BLaER1 (cell line): ENCODE measurements around the gene CNR1.
"Not testable (repeated sequence)": the region's sequence is repeated elsewhere in the genome, so short reads cannot be mapped to it uniquely, and the experiment has no call there.

Experiments used
- H3K27ac ChIP-seq: shearing (Covaris generic); formaldehyde crosslinking; 2 replicates; pipeline ENCODE4 v1.8.1; 2022
- H3K27me3 ChIP-seq: shearing (Covaris generic); formaldehyde crosslinking; 2 replicates; pipeline ENCODE4 v1.8.1; 2022
- H3K36me3 ChIP-seq: shearing (Covaris generic); formaldehyde crosslinking; 2 replicates; pipeline ENCODE4 v1.8.1; 2022
- H3K4me1 ChIP-seq: shearing (Covaris generic); formaldehyde crosslinking; 2 replicates; pipeline ENCODE4 v1.8.1; 2022
- H3K4me2 ChIP-seq: shearing (Covaris generic); formaldehyde crosslinking; 2 replicates; pipeline ENCODE4 v1.8.1; 2022
- H3K4me3 ChIP-seq: shearing (Covaris generic); formaldehyde crosslinking; 2 replicates; pipeline ENCODE4 v1.8.1; 2022
- H3K9ac ChIP-seq: shearing (Covaris generic); formaldehyde crosslinking; 2 replicates; pipeline ENCODE4 v1.8.1; 2022
- H3K9me3 ChIP-seq: shearing (Covaris generic); formaldehyde crosslinking; 2 replicates; pipeline ENCODE4 v1.8.1; 2022
- H4K20me1 ChIP-seq: shearing (Covaris generic); formaldehyde crosslinking; 2 replicates; pipeline ENCODE4 v1.8.1; 2022
- Cebpa-rat ChIP-seq: shearing (Covaris generic); IDR thresholded peaks from 2 replicates; pipeline ENCODE4 v1.8.1; 2022

The CNR1 gene

DNA sequence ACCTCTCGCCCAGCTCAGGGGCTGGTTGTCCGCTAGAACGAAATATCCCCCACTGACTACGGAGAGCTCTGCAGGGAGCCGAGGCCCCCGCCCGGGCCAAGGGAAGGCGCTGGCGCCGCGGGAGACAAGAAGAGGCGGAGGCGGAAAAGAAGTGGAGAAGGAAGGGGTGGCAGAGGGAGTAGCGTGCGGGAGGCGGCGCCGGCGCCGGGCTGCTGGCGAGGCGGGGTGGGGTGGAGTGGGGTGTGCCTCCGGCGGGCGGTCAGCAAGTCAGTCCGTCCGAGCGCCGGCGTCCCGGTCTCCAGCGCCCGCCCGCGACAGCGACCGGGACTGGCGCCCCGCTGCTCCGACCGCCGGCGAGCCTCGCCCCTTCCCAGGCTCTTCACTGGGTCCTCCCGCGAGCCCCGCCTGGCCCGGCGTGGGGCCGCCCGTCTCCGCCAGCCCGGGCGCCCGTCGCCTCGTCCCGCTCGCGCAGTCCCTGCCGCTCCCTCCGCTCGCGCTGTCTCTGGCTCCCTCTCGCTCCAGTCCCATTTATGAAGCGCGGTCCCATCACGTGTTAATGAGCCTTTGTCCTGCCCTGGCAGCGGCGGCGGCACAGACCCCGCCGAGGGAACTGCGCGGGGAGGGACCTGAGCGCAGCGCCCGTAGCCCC lies at the start of gene CNR1:
Gene CNR1 (minus strand): TSS at position 504 of the 649 bp plus-strand sequence. CDS start 21,073 bp downstream, outside the sequence.
- Histone ChIP-seq H3K27me3 (peaks cover 53% of the 10 kb centered on the region), H3K9ac (peak within 1 kb of the TSS; percentile 48; the same call in 1 of the 2 replicates)

DNA sequence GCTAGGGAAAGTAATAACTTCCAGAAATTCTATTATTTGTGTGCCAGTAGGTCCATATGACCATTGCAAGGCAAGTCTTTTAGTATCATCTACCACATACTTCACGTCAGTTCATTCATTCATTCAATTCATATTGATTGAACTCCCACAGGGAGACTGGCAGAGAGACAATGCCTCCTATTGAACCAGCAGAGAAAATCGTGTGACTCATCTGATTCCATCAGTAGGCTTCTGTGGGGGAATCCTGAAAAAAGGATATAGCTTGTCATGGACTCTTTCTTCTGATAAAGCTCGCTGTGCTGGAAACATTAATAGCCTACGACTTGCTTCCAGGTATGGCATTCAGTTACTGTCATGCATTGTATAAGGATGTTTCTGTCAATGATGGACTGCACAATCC lies 45.3 kb upstream of the CNR1 start:
- TF ChIP-seq Cebpa-rat = no peak
- no peak overlapping the region for H3K4me3 ChIP-seq

More for the DNA sequence above, at the start of gene CNR1:
- H3K4me2 ChIP-seq = peak within 1 kb of the TSS; percentile 80
- peak within 1 kb of the TSS; percentile 4; the same call in 1 of the 2 replicates for H3K27ac ChIP-seq
- no peaks in the 10 kb centered on the region for H3K36me3 ChIP-seq
- H3K9me3 ChIP-seq = no peaks in the 10 kb centered on the region
- no peak for TF ChIP-seq Cebpa-rat
- no peaks in the 10 kb centered on the region for H4K20me1 ChIP-seq
- peak within 1 kb of the TSS; percentile 70 for H3K4me3 ChIP-seq
- H3K4me1 ChIP-seq = no peaks in the 10 kb centered on the region

DNA sequence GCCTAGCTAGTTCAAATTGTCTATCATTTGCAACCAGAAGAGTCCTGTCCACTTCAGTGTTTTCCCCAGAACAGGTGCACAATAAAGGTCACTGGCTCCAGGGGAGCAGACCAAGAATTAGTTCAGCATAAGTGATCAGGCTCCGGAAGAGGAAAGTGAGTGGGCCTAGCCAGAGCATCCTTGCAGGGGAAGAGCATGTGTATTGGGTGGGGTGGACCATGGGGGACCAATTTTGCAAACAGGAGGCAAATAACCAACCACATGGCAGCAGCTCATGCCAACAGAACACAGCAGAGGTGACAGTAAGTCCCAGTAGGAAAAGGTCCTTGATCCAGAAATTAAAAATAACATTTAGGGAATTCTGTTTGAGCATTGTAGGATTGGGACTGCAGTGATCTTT lies 43.2 kb upstream of the CNR1 start:
- H3K9me3 ChIP-seq = no peaks in the 10 kb centered on the region
- no peak for TF ChIP-seq Cebpa-rat
- H3K4me2 ChIP-seq = no peak overlapping the region

More for the DNA sequence above, 45.3 kb upstream of the CNR1 start:
- no peaks in the 10 kb centered on the region for H4K20me1 ChIP-seq
- H3K4me2 ChIP-seq = no peak overlapping the region
- no peaks in the 10 kb centered on the region for H3K9me3 ChIP-seq
- no peaks in the 10 kb centered on the region for H3K4me1 ChIP-seq
- no peak overlapping the region for H3K9ac ChIP-seq
- no peaks in the 10 kb centered on the region for H3K27me3 ChIP-seq
- H3K36me3 ChIP-seq = no peaks in the 10 kb centered on the region
- no peak overlapping the region for H3K27ac ChIP-seq

DNA sequence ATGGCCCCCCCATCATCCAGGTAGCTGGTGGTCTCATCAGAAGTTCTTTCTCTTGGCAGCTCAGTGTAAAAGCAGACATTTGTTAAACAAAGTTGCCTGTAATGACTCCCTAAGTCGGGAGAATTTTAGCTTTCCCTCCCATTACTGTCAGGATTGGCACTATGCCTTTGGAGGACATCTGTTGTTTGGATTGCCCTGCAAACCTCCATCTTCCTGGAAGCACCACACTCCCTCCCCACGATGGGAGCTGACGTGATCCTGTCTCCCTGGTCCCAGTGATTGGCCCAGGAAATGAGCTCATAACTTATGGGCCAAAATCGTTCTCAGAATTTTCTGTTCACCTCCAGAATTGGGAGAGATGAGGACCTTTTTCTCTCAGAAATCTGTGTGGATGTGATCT lies 42.6 kb upstream of the CNR1 start:
- no peak overlapping the region for H3K4me2 ChIP-seq
- no peaks in the 10 kb centered on the region for H3K36me3 ChIP-seq
- no peak overlapping the region for H3K4me3 ChIP-seq
- no peaks in the 10 kb centered on the region for H3K4me1 ChIP-seq
- no peak for TF ChIP-seq Cebpa-rat
- H4K20me1 ChIP-seq = no peaks in the 10 kb centered on the region
- no peaks in the 10 kb centered on the region for H3K27me3 ChIP-seq
- H3K9me3 ChIP-seq = no peaks in the 10 kb centered on the region
- no peak overlapping the region for H3K9ac ChIP-seq
- no peak overlapping the region for H3K27ac ChIP-seq

More for the DNA sequence above, 43.2 kb upstream of the CNR1 start:
- no peaks in the 10 kb centered on the region for H3K27me3 ChIP-seq
- H4K20me1 ChIP-seq = no peaks in the 10 kb centered on the region
- H3K4me1 ChIP-seq = no peaks in the 10 kb centered on the region
- H3K36me3 ChIP-seq = no peaks in the 10 kb centered on the region
- H3K9ac ChIP-seq = no peak overlapping the region
- H3K27ac ChIP-seq = no peak overlapping the region
- no peak overlapping the region for H3K4me3 ChIP-seq

DNA sequence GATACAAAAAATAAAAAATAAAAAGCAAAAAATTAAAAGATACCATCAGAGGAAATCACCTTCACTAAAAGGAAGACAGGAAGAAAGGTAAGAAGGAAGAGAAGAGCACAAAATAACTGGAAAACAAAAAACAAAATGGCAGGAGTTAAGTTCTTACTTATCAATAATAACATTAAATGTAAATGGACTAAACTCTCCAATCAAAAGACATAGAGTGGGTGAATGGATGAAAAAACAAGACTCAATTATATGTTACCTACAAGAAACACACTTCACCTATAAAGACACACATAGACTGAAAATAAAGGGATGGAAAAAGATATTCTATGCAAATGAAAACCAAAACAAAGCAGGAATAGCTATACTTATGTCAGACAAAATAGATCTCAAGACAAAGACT lies 35.6 kb upstream of the CNR1 start:
- not testable (repeated sequence) for H3K9ac ChIP-seq, H3K4me3 ChIP-seq, H3K27me3 ChIP-seq, H3K27ac ChIP-seq, H4K20me1 ChIP-seq, H3K4me1 ChIP-seq, H3K36me3 ChIP-seq, H3K4me2 ChIP-seq, H3K9me3 ChIP-seq

DNA sequence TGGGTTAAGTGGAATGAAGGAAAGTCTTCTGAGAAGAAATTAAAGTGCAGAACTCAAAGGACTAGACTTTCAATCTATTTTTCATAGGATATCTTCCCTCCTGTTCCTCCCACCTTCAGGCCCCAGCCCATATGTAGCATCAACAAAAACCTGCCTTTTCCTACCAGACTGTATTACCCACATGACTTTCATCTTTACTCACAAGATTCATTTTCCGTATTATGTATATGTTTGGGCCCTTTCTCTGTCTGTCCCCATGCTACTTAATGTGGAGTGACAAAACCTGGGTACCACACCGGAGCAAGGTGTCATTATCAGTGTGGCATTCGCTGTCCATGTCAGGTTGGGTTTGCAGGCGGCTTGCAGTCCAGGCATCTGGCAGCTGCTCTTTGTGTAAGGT lies 18.8 kb upstream of the CNR1 start:
- H3K9me3 ChIP-seq = no peaks in the 10 kb centered on the region
- H3K27ac ChIP-seq = no peak overlapping the region
- H3K4me2 ChIP-seq = no peak overlapping the region
- H3K27me3 ChIP-seq = no peaks in the 10 kb centered on the region
- H3K9ac ChIP-seq = no peak overlapping the region
- H4K20me1 ChIP-seq = no peaks in the 10 kb centered on the region
- no peaks in the 10 kb centered on the region for H3K4me1 ChIP-seq
- H3K36me3 ChIP-seq = no peaks in the 10 kb centered on the region
- no peak overlapping the region for H3K4me3 ChIP-seq
- no peak for TF ChIP-seq Cebpa-rat

DNA sequence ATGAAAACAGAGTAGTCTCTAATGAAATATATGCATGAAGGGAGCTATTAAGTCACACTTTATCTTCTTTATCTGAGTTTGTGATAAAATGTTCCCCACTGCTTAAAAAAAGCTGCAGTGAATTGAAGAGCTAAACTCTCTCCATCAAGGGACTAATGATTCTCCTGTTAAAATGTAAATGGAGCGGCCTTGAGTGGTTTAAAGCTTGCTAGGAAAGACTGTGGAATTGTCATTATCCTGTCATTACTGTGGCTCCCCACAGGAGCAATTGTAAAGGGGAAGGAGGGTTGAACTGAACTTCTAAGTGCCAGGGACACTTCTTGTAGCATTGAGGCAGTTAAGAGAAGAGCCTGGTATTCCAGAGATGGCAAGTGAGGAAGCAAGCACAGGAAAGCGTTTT lies 17.3 kb upstream of the CNR1 start:
- no peak for TF ChIP-seq Cebpa-rat
- Histone ChIP-seq H3K27ac (no peak overlapping the region), H3K27me3 (no peaks in the 10 kb centered on the region), H3K4me1 (no peaks in the 10 kb centered on the region), H4K20me1 (no peaks in the 10 kb centered on the region), H3K9me3 (no peaks in the 10 kb centered on the region), H3K9ac (no peak overlapping the region), H3K36me3 (no peaks in the 10 kb centered on the region), H3K4me2 (no peak overlapping the region), H3K4me3 (no peak overlapping the region)

DNA sequence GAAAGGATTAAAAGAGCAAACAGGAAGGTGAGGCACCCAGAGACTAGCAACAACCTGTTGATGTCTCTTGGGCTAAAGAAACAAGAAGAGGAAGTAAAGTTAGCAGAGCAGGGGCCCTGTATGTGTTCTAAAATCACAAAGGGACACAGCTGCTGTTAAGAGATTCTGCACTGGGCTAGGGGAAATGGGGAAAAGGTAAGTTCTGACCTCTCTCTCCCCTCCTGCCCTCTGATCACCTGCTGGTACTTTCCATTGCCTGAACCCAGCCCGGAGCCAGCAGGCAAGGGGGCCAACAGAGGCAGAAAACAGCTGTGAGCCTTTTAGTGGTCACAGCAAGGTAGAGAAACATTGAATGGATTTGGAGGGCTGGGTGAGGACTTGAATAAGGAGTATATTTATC lies 13.5 kb upstream of the CNR1 start:
- no peak overlapping the region for H3K4me3 ChIP-seq
- H4K20me1 ChIP-seq = no peaks in the 10 kb centered on the region
- H3K9ac ChIP-seq = no peak overlapping the region
- H3K27me3 ChIP-seq = no peaks in the 10 kb centered on the region
- H3K4me1 ChIP-seq = no peaks in the 10 kb centered on the region
- H3K9me3 ChIP-seq = no peaks in the 10 kb centered on the region
- H3K36me3 ChIP-seq = no peaks in the 10 kb centered on the region
- no peak for TF ChIP-seq Cebpa-rat
- no peak overlapping the region for H3K4me2 ChIP-seq
- no peak overlapping the region for H3K27ac ChIP-seq

DNA sequence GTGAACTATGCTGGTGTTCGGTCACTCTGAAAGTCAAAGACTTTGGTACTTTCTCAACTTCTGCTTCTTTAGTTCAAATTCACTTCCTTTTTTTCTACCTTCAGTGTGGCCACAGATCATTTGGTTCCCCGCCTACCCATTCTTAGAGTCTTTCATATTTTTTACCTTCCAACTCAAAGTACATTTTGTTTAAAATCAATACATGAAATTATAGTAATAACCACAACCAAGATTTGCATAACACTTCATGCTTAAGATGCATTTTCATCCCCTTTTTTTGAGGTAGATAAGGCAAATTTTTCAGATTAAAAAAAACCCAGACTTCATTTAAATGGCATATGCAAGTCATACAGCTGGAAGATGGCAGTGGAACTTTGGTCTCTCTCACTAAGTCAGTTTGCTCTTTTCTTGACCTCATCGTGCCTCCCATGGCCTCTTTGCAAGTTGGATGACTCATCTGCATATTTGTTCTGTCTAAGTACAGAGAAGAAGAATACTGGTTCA lies 11.9 kb upstream of the CNR1 start:
- Histone ChIP-seq H3K36me3 (no peaks in the 10 kb centered on the region), H3K9me3 (no peaks in the 10 kb centered on the region), H3K4me1 (no peaks in the 10 kb centered on the region), H3K27me3 (no peaks in the 10 kb centered on the region), H4K20me1 (no peaks in the 10 kb centered on the region), H3K4me2 (no peak overlapping the region), H3K4me3 (no peak overlapping the region), H3K27ac (no peak overlapping the region), H3K9ac (no peak overlapping the region)
- TF ChIP-seq Cebpa-rat = no peak

DNA sequence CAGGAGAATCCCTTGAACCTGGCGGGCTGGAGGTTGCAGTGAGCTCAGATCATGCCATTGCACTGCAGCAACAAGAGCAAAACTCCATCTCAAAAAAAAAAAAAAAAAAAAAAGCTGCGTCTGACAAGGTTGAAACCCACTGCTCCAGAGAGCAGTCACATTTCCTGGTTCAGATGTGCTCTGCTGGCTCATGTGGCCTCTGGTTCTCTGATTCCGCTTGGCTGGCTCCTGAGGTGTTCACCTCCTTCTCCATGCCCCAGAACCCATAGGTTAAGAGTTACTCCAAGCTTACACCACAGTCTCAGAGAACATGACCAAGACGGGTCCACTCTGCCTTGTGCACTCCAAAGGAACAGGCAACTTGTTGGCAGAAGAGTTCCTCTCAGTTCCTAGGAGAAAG lies 8.8 kb upstream of the CNR1 start:
- TF ChIP-seq Cebpa-rat = no peak
- no peaks in the 10 kb centered on the region for H3K4me1 ChIP-seq
- no peaks in the 10 kb centered on the region for H3K27me3 ChIP-seq
- no peaks in the 10 kb centered on the region for H4K20me1 ChIP-seq
- H3K4me2 ChIP-seq = no peak overlapping the region
- no peaks in the 10 kb centered on the region for H3K36me3 ChIP-seq
- H3K9me3 ChIP-seq = no peaks in the 10 kb centered on the region
- H3K27ac ChIP-seq = no peak overlapping the region
- no peak overlapping the region for H3K4me3 ChIP-seq
- no peak overlapping the region for H3K9ac ChIP-seq

DNA sequence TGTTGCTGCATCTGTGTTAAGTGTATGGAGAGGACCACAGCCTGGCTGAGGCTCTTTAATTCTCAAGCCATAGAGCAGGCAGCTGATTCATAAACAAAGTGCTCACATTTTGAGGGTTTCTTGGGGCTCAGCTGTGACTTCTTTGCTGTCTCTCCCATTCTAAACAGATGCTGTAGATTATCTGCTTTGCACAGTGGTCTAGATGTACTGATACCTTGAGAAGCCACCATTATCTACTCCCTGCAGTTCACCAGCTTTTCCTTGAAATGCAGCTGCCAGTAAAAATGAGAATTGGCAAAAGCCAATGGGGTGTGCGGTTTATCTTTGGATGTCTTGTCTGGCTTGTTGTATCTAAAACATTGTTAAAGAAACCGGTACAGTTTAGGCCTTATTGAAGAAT lies 5.2 kb upstream of the CNR1 start:
- H3K4me3 ChIP-seq = no peak overlapping the region
- H3K27ac ChIP-seq = no peak overlapping the region
- H3K36me3 ChIP-seq = no peaks in the 10 kb centered on the region
- H3K9me3 ChIP-seq = no peaks in the 10 kb centered on the region
- H3K27me3 ChIP-seq = peaks cover 29% of the 10 kb centered on the region
- no peak overlapping the region for H3K9ac ChIP-seq
- no peaks in the 10 kb centered on the region for H4K20me1 ChIP-seq
- no peaks in the 10 kb centered on the region for H3K4me1 ChIP-seq
- no peak overlapping the region for H3K4me2 ChIP-seq
- TF ChIP-seq Cebpa-rat = no peak
